HEK293T (cell line): ENCODE results near the gene IL22RA1.

Experiments used
- ARNT ChIP-seq: fragments of 450-650 bp; IDR thresholded peaks from 2 replicates; pipeline ENCODE4 v1.6.1; 2017; ENCODE audit warnings: mild to moderate bottlenecking
- BHLHE40 ChIP-seq: fragments of 450-650 bp; IDR thresholded peaks from 2 replicates; pipeline ENCODE4 v1.6.1; 2016; ENCODE audit warnings: mild to moderate bottlenecking, moderate library complexity, borderline replicate concordance
- ELF4 ChIP-seq: fragments of 450-650 bp; IDR thresholded peaks from 2 replicates; pipeline ENCODE4 v1.6.1; 2017; ENCODE audit warnings: antibody characterized with exemption
- FOXA1 ChIP-seq: fragments of 450-650 bp; IDR thresholded peaks from 2 replicates; pipeline ENCODE4 v1.6.1; 2016; ENCODE audit warnings: mild to moderate bottlenecking
- FOXK2 ChIP-seq: fragments of 450-650 bp; IDR thresholded peaks from 2 replicates; pipeline ENCODE4 v1.6.1; 2016; ENCODE audit warnings: mild to moderate bottlenecking
- FOXM1 ChIP-seq: fragments of 450-650 bp; IDR thresholded peaks from 2 replicates; pipeline ENCODE4 v1.6.1; 2017; ENCODE audit warnings: mild to moderate bottlenecking, borderline replicate concordance
- HDGF ChIP-seq: fragments of 450-650 bp; IDR thresholded peaks from 2 replicates; pipeline ENCODE4 v1.6.1; 2017; ENCODE audit warnings: antibody characterized with exemption, borderline replicate concordance
- L3MBTL2 ChIP-seq: fragments of 450-650 bp; conservative IDR thresholded peaks from 2 replicates; pipeline ENCODE4 v1.6.1; 2016; ENCODE audit warnings: mild to moderate bottlenecking
- NFRKB ChIP-seq: fragments of 450-650 bp; IDR thresholded peaks from 2 replicates; pipeline ENCODE4 v1.6.1; 2016; ENCODE audit warnings: mild to moderate bottlenecking, moderate library complexity
- PKNOX1 ChIP-seq: fragments of 450-650 bp; IDR thresholded peaks from 2 replicates; pipeline ENCODE4 v1.6.1; 2016
- SP1 ChIP-seq: fragments of 450-650 bp; IDR thresholded peaks from 2 replicates; pipeline ENCODE4 v1.6.1; 2017
- SUZ12 ChIP-seq: fragments of 450-650 bp; IDR thresholded peaks from 2 replicates; pipeline ENCODE4 v1.6.1; 2016; ENCODE audit warnings: mild to moderate bottlenecking
- TARDBP ChIP-seq: fragments of 450-650 bp; IDR thresholded peaks from 2 replicates; pipeline ENCODE4 v1.6.1; 2016
- ZNF384 ChIP-seq: fragments of 450-650 bp; IDR thresholded peaks from 2 replicates; pipeline ENCODE4 v1.6.1; 2016

GRCh38 chr1:24141311-24141997 is 1.5 kb downstream of the IL22RA1 start:
- TF ChIP-seq ZNF384 (no peak), BHLHE40 (no peak), SP1 (no peak), ELF4 (no peak), NFRKB (no peak), FOXA1 (no peak), TARDBP (no peak), PKNOX1 (no peak), SUZ12 (no peak), FOXM1 (no peak), L3MBTL2 (no peak), ARNT (no peak), HDGF (no peak), FOXK2 (no peak)
